ENCODE results near the gene KRTAP5-2. TPM values are rescaled to one million over a fixed set of nuclear protein-coding genes. Genes with fewer than 3 reads are reported as not detected.
"Not testable (repeated sequence)": the region's sequence is repeated elsewhere in the genome, so short reads cannot be mapped to it uniquely, and the experiment has no call there.

KRTAP5-2 gene
- total RNA-seq, 1 donor from 2014 or later = not detected

GRCh38 chr11:1586699-1587098 is 11.4 kb downstream of the KRTAP5-2 start:
- no peak for FAIRE-seq

GRCh38 chr11:1584661-1585370 is 13.3 kb downstream of the KRTAP5-2 start, which contains the start of gene KRTAP5-1:
TSS of gene KRTAP5-1 (minus strand) at chr11:1585283. CDS start at chr11:1585249, 34 bp downstream.
- not testable (repeated sequence) for H4K20me1 ChIP-seq (ENCODE audit: insufficient read depth, low read length); H3K9me3 Mint-ChIP-seq (ENCODE audit: unreplicated experiment); H3K4me3 ChIP-seq (ENCODE audit: insufficient read depth, low read depth, low read length); H2AFZ ChIP-seq (ENCODE audit: low read depth, low read length); H3K79me2 ChIP-seq (ENCODE audit: insufficient read depth, low read length); H3K4me1 Mint-ChIP-seq (ENCODE audit: low read depth, unreplicated experiment); H3K9me3 ChIP-seq (ENCODE audit: insufficient read depth, low read depth, low read length); DNase-seq (ENCODE audit: low read depth); H3K36me3 ChIP-seq (ENCODE audit: insufficient read depth, low read length); H3K4me3 Mint-ChIP-seq (ENCODE audit: unreplicated experiment); H3K9ac ChIP-seq (ENCODE audit: low read length); FAIRE-seq; H3K4me1 ChIP-seq (ENCODE audit: insufficient read depth, low read length); H3K36me3 Mint-ChIP-seq (ENCODE audit: low read depth, unreplicated experiment); H3K27ac Mint-ChIP-seq (ENCODE audit: unreplicated experiment); H3K4me2 ChIP-seq (ENCODE audit: low read length); H3K27ac ChIP-seq (ENCODE audit: low read depth, low read length)
- H3K27me3 Mint-ChIP-seq (ENCODE audit: low read depth, unreplicated experiment) = peaks cover 35% of the 10 kb centered on the region
- peaks cover 11% of the 10 kb centered on the region for H3K27me3 ChIP-seq (ENCODE audit: insufficient read depth, low read length)

More at GRCh38 chr11:1586699-1587098, 11.4 kb downstream of the KRTAP5-2 start:
- peaks cover 17% of the 10 kb centered on the region for H3K27me3 ChIP-seq (ENCODE audit: insufficient read depth, low read length)
- H2AFZ ChIP-seq (ENCODE audit: low read depth, low read length) = no peak overlapping the region
- Mint-ChIP-seq H3K4me1 (ENCODE audit: low read depth, unreplicated experiment) (peaks cover 5% of the 10 kb centered on the region), H3K4me3 (ENCODE audit: unreplicated experiment) (no peak overlapping the region), H3K9me3 (ENCODE audit: unreplicated experiment) (no peaks in the 10 kb centered on the region), H3K27ac (ENCODE audit: unreplicated experiment) (no peak overlapping the region), H3K27me3 (ENCODE audit: low read depth, unreplicated experiment) (peaks cover 36% of the 10 kb centered on the region), H3K36me3 (ENCODE audit: low read depth, unreplicated experiment) (peaks cover 3% of the 10 kb centered on the region)
- H3K9me3 ChIP-seq (ENCODE audit: insufficient read depth, low read depth, low read length) = no peaks in the 10 kb centered on the region
- no peak overlapping the region for H3K27ac ChIP-seq (ENCODE audit: low read depth, low read length)
- no peak for DNase-seq (ENCODE audit: low read depth)
- no peaks in the 10 kb centered on the region for H3K36me3 ChIP-seq (ENCODE audit: insufficient read depth, low read length)
- no peak overlapping the region for H3K4me2 ChIP-seq (ENCODE audit: low read length)
- no peak overlapping the region for H3K4me3 ChIP-seq (ENCODE audit: insufficient read depth, low read depth, low read length)
- H3K4me1 ChIP-seq (ENCODE audit: insufficient read depth, low read length) = no peaks in the 10 kb centered on the region
- H4K20me1 ChIP-seq (ENCODE audit: insufficient read depth, low read length) = no peaks in the 10 kb centered on the region
- TF ChIP-seq EZH2 (IDR thresholded peaks at IDR 0.05; ENCODE audit: insufficient read depth, low read length) = no peak
- TF ChIP-seq CTCF (IDR thresholded peaks at IDR 0.05; ENCODE audit: insufficient read depth, low read depth, low read length) = no peak
- no peaks in the 10 kb centered on the region for H3K79me2 ChIP-seq (ENCODE audit: insufficient read depth, low read length)
- no peak overlapping the region for H3K9ac ChIP-seq (ENCODE audit: low read length)

- not testable (repeated sequence) for H3K27ac ChIP-seq (ENCODE audit: low read depth, low read length); FAIRE-seq; H3K9ac ChIP-seq (ENCODE audit: low read length); H3K4me1 ChIP-seq (ENCODE audit: insufficient read depth, low read length); H3K4me2 ChIP-seq (ENCODE audit: low read length); H3K4me1 Mint-ChIP-seq (ENCODE audit: low read depth, unreplicated experiment); H4K20me1 ChIP-seq (ENCODE audit: insufficient read depth, low read length); H3K36me3 Mint-ChIP-seq (ENCODE audit: low read depth, unreplicated experiment); H3K4me3 ChIP-seq (ENCODE audit: insufficient read depth, low read depth, low read length); H3K79me2 ChIP-seq (ENCODE audit: insufficient read depth, low read length); H3K4me3 Mint-ChIP-seq (ENCODE audit: unreplicated experiment); H2AFZ ChIP-seq (ENCODE audit: low read depth, low read length); H3K36me3 ChIP-seq (ENCODE audit: insufficient read depth, low read length); H3K27ac Mint-ChIP-seq (ENCODE audit: unreplicated experiment); DNase-seq (ENCODE audit: low read depth); H3K9me3 ChIP-seq (ENCODE audit: insufficient read depth, low read depth, low read length); H3K27me3 ChIP-seq (ENCODE audit: insufficient read depth, low read length)
- H3K9me3 Mint-ChIP-seq (ENCODE audit: unreplicated experiment) = peaks cover 10% of the 10 kb centered on the region
- H3K27me3 Mint-ChIP-seq (ENCODE audit: low read depth, unreplicated experiment) = peaks cover 36% of the 10 kb centered on the region
Observed at GRCh38 chr11:1582909-1583308, 15.2 kb downstream of the KRTAP5-2 start.

All from astrocyte (in vitro differentiated cells and primary cell).